Neuron (in vitro differentiated cells): ENCODE measurements around the gene P2RX4.

Source experiments
- H2AFZ ChIP-seq: one replicate; pipeline ENCODE4 v1.6.1; 2013; ENCODE audit warnings: low read depth, mild to moderate bottlenecking, inconsistent platforms, low read length, moderate library complexity
- H3K27me3 ChIP-seq: one replicate; pipeline ENCODE4 v1.6.1; 2013; ENCODE audit warnings: low read length; ENCODE audit not compliant: insufficient read depth
- H3K36me3 ChIP-seq: one replicate; pipeline ENCODE4 v1.6.1; 2013; ENCODE audit warnings: low read length; ENCODE audit not compliant: insufficient read depth
- H3K4me1 ChIP-seq: one replicate; pipeline ENCODE4 v1.6.1; 2013; ENCODE audit warnings: low read length; ENCODE audit not compliant: insufficient read depth
- H3K4me3 ChIP-seq: 2 replicates; pipeline ENCODE4 v1.5.1; 2013; ENCODE audit warnings: mild to moderate bottlenecking, low read length, moderate library complexity
- H3K9me3 ChIP-seq: one replicate; pipeline ENCODE4 v1.6.1; 2013; ENCODE audit warnings: low read length

P2RX4 gene

GRCh38 chr12:121283388-121283787 lies 73.5 kb downstream of the P2RX4 start:
- Histone ChIP-seq H3K9me3 (peaks cover 4% of the 10 kb centered on the region), H3K36me3 (peaks cover 4% of the 10 kb centered on the region), H2AFZ (no peak overlapping the region), H3K27me3 (no peaks in the 10 kb centered on the region), H3K4me1 (no peaks in the 10 kb centered on the region), H3K4me3 (no peak overlapping the region)
